ENCODE measurements around the gene HMCN2.

The HMCN2 gene

GRCh38 chr9:130445268-130445983, 179.9 kb downstream of the HMCN2 start:
- no peak for DNase-seq (ENCODE audit: low read depth, low spot score)
- Histone ChIP-seq H3K4me3 (peak overlapping the region; percentile 86), H3K36me3 (ENCODE audit: insufficient read depth, low read length) (peaks cover 3% of the 10 kb centered on the region; the same call in 1 of the 2 replicates), H3K9ac (ENCODE audit: insufficient read length) (peak overlapping the region; percentile 87), H3K9me3 (ENCODE audit: low read depth, low read length) (no peaks in the 10 kb centered on the region), H3K27ac (peak overlapping the region; percentile 95)
- TF ChIP-seq FOXP2 (optimal IDR thresholded peaks at IDR 0.05; ENCODE audit: control extremely low read depth, extremely low read length, insufficient read depth) (no peak), EZH2 (IDR thresholded peaks at IDR 0.05) (no peak)

- Histone ChIP-seq H3K9ac (ENCODE audit: insufficient read length) (peak overlapping the region; percentile 87), H3K27ac (peak overlapping the region; percentile 95), H3K4me3 (peak overlapping the region; percentile 86), H3K9me3 (ENCODE audit: low read depth, low read length) (no peaks in the 10 kb centered on the region), H3K36me3 (ENCODE audit: insufficient read depth, low read length) (peaks cover 6% of the 10 kb centered on the region; the same call in 1 of the 2 replicates)
- TF ChIP-seq EZH2 (IDR thresholded peaks at IDR 0.05) (no peak), POLR2AphosphoS5 (IDR thresholded peaks at IDR 0.05; ENCODE audit: borderline replicate concordance, low read depth, low read length) (peak; percentile 11; the same call in 1 of the 2 replicates)
- DNase-seq (ENCODE audit: low read depth, low spot score), result peak; percentile 69
Observed at GRCh38 chr9:130446101-130446861, 180.7 kb downstream of the HMCN2 start.

- Histone ChIP-seq H3K27ac (peak overlapping the region; percentile 95), H3K36me3 (ENCODE audit: insufficient read depth, low read length) (peaks cover 8% of the 10 kb centered on the region; the same call in 1 of the 2 replicates), H3K9ac (ENCODE audit: insufficient read length) (peak overlapping the region; percentile 87), H3K4me3 (peak overlapping the region; percentile 86), H3K9me3 (ENCODE audit: low read depth, low read length) (no peaks in the 10 kb centered on the region)
- no peak for DNase-seq (ENCODE audit: low read depth, low spot score)
- TF ChIP-seq EZH2 (IDR thresholded peaks at IDR 0.05), result no peak
- TF ChIP-seq FOXP2 (optimal IDR thresholded peaks at IDR 0.05; ENCODE audit: control extremely low read depth, extremely low read length, insufficient read depth), result no peak
- no peak for TF ChIP-seq POLR2AphosphoS5 (IDR thresholded peaks at IDR 0.05; ENCODE audit: borderline replicate concordance, low read depth, low read length)
Observed at GRCh38 chr9:130447193-130447816, 181.7 kb downstream of the HMCN2 start.

GRCh38 chr9:130448035-130448624, 182.6 kb downstream of the HMCN2 start:
- Histone ChIP-seq H3K36me3 (ENCODE audit: insufficient read depth, low read length) (peaks cover 12% of the 10 kb centered on the region; the same call in 1 of the 2 replicates), H3K4me3 (peak overlapping the region; percentile 86), H3K27ac (peak overlapping the region; percentile 95), H3K9ac (ENCODE audit: insufficient read length) (peak overlapping the region; percentile 87), H3K9me3 (ENCODE audit: low read depth, low read length) (no peaks in the 10 kb centered on the region)
- peak; percentile 60 for DNase-seq (ENCODE audit: low read depth, low spot score)
- TF ChIP-seq POLR2AphosphoS5 (IDR thresholded peaks at IDR 0.05; ENCODE audit: borderline replicate concordance, low read depth, low read length) (no peak), EZH2 (IDR thresholded peaks at IDR 0.05) (no peak), FOXP2 (optimal IDR thresholded peaks at IDR 0.05; ENCODE audit: control extremely low read depth, extremely low read length, insufficient read depth) (no peak)

GRCh38 chr9:130448771-130449603, 183.4 kb downstream of the HMCN2 start:
- H3K36me3 ChIP-seq (ENCODE audit: insufficient read depth, low read length), result peaks cover 12% of the 10 kb centered on the region; the same call in 1 of the 2 replicates
- DNase-seq (ENCODE audit: low read depth, low spot score), result no peak
- H3K4me3 ChIP-seq, result no peak overlapping the region
- peak overlapping the region; percentile 40 for H3K9ac ChIP-seq (ENCODE audit: insufficient read length)
- peak overlapping the region; percentile 85 for H3K27ac ChIP-seq
- TF ChIP-seq FOXP2 (optimal IDR thresholded peaks at IDR 0.05; ENCODE audit: control extremely low read depth, extremely low read length, insufficient read depth) (no peak), POLR2AphosphoS5 (IDR thresholded peaks at IDR 0.05; ENCODE audit: borderline replicate concordance, low read depth, low read length) (no peak), EZH2 (IDR thresholded peaks at IDR 0.05) (no peak)
- no peaks in the 10 kb centered on the region for H3K9me3 ChIP-seq (ENCODE audit: low read depth, low read length)

GRCh38 chr9:130450344-130451003, 184.9 kb downstream of the HMCN2 start:
- Histone ChIP-seq H3K4me3 (no peak overlapping the region), H3K9me3 (ENCODE audit: low read depth, low read length) (no peaks in the 10 kb centered on the region), H3K36me3 (ENCODE audit: insufficient read depth, low read length) (peaks cover 12% of the 10 kb centered on the region; the same call in 1 of the 2 replicates), H3K9ac (ENCODE audit: insufficient read length) (no peak overlapping the region), H3K27ac (no peak overlapping the region)
- no peak for DNase-seq (ENCODE audit: low read depth, low spot score)
- TF ChIP-seq POLR2AphosphoS5 (IDR thresholded peaks at IDR 0.05; ENCODE audit: borderline replicate concordance, low read depth, low read length) (no peak), FOXP2 (optimal IDR thresholded peaks at IDR 0.05; ENCODE audit: control extremely low read depth, extremely low read length, insufficient read depth) (no peak), EZH2 (IDR thresholded peaks at IDR 0.05) (no peak)

- H3K4me3 ChIP-seq, result no peak overlapping the region
- TF ChIP-seq EZH2 (IDR thresholded peaks at IDR 0.05) (no peak), POLR2AphosphoS5 (IDR thresholded peaks at IDR 0.05; ENCODE audit: borderline replicate concordance, low read depth, low read length) (no peak), FOXP2 (optimal IDR thresholded peaks at IDR 0.05; ENCODE audit: control extremely low read depth, extremely low read length, insufficient read depth) (no peak)
- H3K9ac ChIP-seq (ENCODE audit: insufficient read length), result no peak overlapping the region
- no peak overlapping the region for H3K27ac ChIP-seq
- peaks cover 12% of the 10 kb centered on the region; the same call in 1 of the 2 replicates for H3K36me3 ChIP-seq (ENCODE audit: insufficient read depth, low read length)
- no peaks in the 10 kb centered on the region for H3K9me3 ChIP-seq (ENCODE audit: low read depth, low read length)
- DNase-seq (ENCODE audit: low read depth, low spot score), result no peak
Observed at GRCh38 chr9:130451004-130451390, 185.4 kb downstream of the HMCN2 start.
